ENCODE results near the gene RFTN1. TPM values are rescaled to one million over a fixed set of nuclear protein-coding genes. Genes with fewer than 3 reads are reported as not detected.

Gene RFTN1
- total and polyA plus RNA-seq, 10 of the 15 experiments (the other 5 are each of a cell fraction or from before 2014, with no cell fraction given), result 20.6 to 213 (median 147) TPM

DNA sequence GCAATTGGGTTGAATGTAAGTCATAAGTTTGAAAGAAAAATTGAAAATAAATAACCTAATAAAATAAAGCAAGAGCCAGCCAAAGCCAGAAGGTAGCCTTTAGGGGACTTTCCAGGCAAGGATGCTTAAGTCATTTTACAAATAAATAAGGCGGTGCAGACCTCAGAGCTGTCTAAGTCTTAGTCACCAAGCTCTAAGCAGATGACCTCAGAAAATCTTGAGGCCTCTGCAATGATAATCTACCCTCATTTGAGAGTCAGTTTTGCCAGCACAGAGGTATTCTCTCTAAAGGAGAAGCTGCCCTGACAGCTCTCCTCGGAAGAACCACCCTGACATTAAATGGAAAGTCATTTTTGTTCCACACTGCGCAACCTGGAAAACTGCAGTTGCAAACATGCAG, 134.6 kb downstream of the RFTN1 start:
- intact Hi-C loops (cut with micrococcal nuclease; ENCODE audit: unreplicated experiment), result no loop called here
- ChIA-PET SMC1A (ENCODE audit: uncharacterized antibody, unreplicated experiment) (interaction anchor here (0.8 to 9.9 kb wide), 22 partner anchors 8 to 812 kb away, joined by 3 to 125 read pairs (median 7); partner anchors contain the start of gene RFTN1), POLR2A (interaction anchor here (0.6 to 3.6 kb wide), 17 partner anchors 9 to 817 kb away, joined by 3 to 16 read pairs (median 6); partner anchors contain the start of gene RFTN1), CTCF (interaction anchor here (0.7 to 1.9 kb wide), 10 partner anchors 12 to 150 kb away, joined by 3 to 6 read pairs (median 5); no protein-coding TSS in a partner anchor), RAD21 (ENCODE audit: unreplicated experiment) (interaction anchor here (0.5 to 3.7 kb wide), 26 partner anchors 9 to 142 kb away, joined by 3 to 27 read pairs (median 5); no protein-coding TSS in a partner anchor)
- H3K9ac ChIP-seq (ENCODE audit: control insufficient read depth, insufficient read depth, low read length), result peak overlapping the region; percentile 43; the same call in 1 of the 2 replicates
- DNase-seq (ENCODE audit: low read depth, low spot score) (no peak), ATAC-seq (peak; percentile 70), FAIRE-seq (no peak)
- H3K79me2 ChIP-seq (ENCODE audit: control insufficient read depth, insufficient read depth, low read length), result peaks cover 51% of the 10 kb centered on the region
- H3K9me3 ChIP-seq (replicated peaks; ENCODE audit: control insufficient read depth, insufficient read depth, low read length), result peaks cover 9% of the 10 kb centered on the region
- no peaks in the 10 kb centered on the region for H3K27me3 ChIP-seq (replicated peaks in 1 of 2; ENCODE audit: control insufficient read depth in 2 of 2, insufficient read depth in 2 of 2, low read length in 1 of 2)
- H2AFZ ChIP-seq (ENCODE audit: control insufficient read depth, low read depth, low read length), result no peak overlapping the region
- in situ Hi-C loops (cut with MboI), result loop anchor here (10.0 kb wide), 1 partner anchor 574 kb away; no protein-coding TSS in a partner anchor
- peak overlapping the region; percentile 88 for H3K27ac ChIP-seq (ENCODE audit: control insufficient read depth, insufficient read depth)
- WGBS (ENCODE audit: insufficient coverage, insufficient replicate concordance, low lambda C conversion rate, missing lambda C conversion rate), result 2% methylated on average over 3 of the region's 3 CpGs
- H3K4me1 ChIP-seq (ENCODE audit: control insufficient read depth, insufficient read depth, low read length), result peaks cover 93% of the 10 kb centered on the region
- H4K20me1 ChIP-seq (ENCODE audit: control insufficient read depth, insufficient read depth), result no peaks in the 10 kb centered on the region
- peaks cover 19 to 26% of the 10 kb centered on the region in 2 experiments for H3K36me3 ChIP-seq (ENCODE audit: control insufficient read depth in 2 of 2, insufficient read depth in 2 of 2, low read length in 1 of 2)
- no peak overlapping the region for H3K4me3 ChIP-seq
- H3K4me2 ChIP-seq (ENCODE audit: control insufficient read depth, insufficient read depth), result peak overlapping the region; percentile 67
- BruUV-seq (replicated peaks), result no TSS peak
- TF ChIP-seq ZNF24 (IDR thresholded peaks at IDR 0.05) (peak; percentile 61; the same call in 1 of the 2 replicates), BCL11A (IDR thresholded peaks at IDR 0.05; ENCODE audit: low read depth, low read length) (peak; percentile 86; the same call in 1 of the 2 replicates), RUNX3 (IDR thresholded peaks at IDR 0.05; ENCODE audit: low read length) (peak; percentile 94), NBN (IDR thresholded peaks at IDR 0.05) (peak; percentile 25; the same call in 1 of the 2 replicates), MTA2 (IDR thresholded peaks at IDR 0.05; ENCODE audit: low read depth) (peak; percentile 82), EED (IDR thresholded peaks at IDR 0.05; ENCODE audit: low read depth) (peak; percentile 14; the same call in 1 of the 2 replicates), DPF2 (IDR thresholded peaks at IDR 0.05) (peak; percentile 60; the same call in 1 of the 2 replicates), ZBED1 (IDR thresholded peaks at IDR 0.05; ENCODE audit: borderline replicate concordance) (peak; percentile 73; the same call in 1 of the 2 replicates), NRF1 (conservative IDR thresholded peaks at IDR 0.05; ENCODE audit: low read depth, low read length) (no peak), STAT3 (IDR thresholded peaks at IDR 0.05; ENCODE audit: low read depth, low read length) (no peak), PAX5 (IDR thresholded peaks at IDR 0.05; ENCODE audit: borderline replicate concordance, low read depth, low read length) (peak; percentile 41; the same call in 1 of the 2 replicates), LARP7 (IDR thresholded peaks at IDR 0.05) (no peak), CREM (IDR thresholded peaks at IDR 0.05; ENCODE audit: low read depth) (peak; percentile 87), IKZF2 (IDR thresholded peaks at IDR 0.05) (peak in 1 of 2 experiments; percentile 34; a peak in 1 of 4 replicates), SIN3A (IDR thresholded peaks at IDR 0.05; ENCODE audit: low read depth, low read length) (no peak), ZNF384 (IDR thresholded peaks at IDR 0.05; ENCODE audit: borderline replicate concordance, low read depth, low read length) (no peak), EP300 (IDR thresholded peaks at IDR 0.05; ENCODE audit: borderline replicate concordance in 1 of 2, control insufficient read depth in 1 of 2, low read depth in 2 of 2, low read length in 2 of 2) (peak in 1 of 2 experiments; percentile 82; a peak in 2 of 4 replicates), EZH2 (IDR thresholded peaks at IDR 0.05; ENCODE audit: borderline replicate concordance, control insufficient read depth, low read depth, low read length) (no peak), BRCA1 (IDR thresholded peaks at IDR 0.05; ENCODE audit: low read depth, low read length) (no peak), SIX5 (IDR thresholded peaks at IDR 0.05; ENCODE audit: low read depth, low read length, severe bottlenecking) (peak; percentile 6)
- TF ChIP-seq, protein P1, sequence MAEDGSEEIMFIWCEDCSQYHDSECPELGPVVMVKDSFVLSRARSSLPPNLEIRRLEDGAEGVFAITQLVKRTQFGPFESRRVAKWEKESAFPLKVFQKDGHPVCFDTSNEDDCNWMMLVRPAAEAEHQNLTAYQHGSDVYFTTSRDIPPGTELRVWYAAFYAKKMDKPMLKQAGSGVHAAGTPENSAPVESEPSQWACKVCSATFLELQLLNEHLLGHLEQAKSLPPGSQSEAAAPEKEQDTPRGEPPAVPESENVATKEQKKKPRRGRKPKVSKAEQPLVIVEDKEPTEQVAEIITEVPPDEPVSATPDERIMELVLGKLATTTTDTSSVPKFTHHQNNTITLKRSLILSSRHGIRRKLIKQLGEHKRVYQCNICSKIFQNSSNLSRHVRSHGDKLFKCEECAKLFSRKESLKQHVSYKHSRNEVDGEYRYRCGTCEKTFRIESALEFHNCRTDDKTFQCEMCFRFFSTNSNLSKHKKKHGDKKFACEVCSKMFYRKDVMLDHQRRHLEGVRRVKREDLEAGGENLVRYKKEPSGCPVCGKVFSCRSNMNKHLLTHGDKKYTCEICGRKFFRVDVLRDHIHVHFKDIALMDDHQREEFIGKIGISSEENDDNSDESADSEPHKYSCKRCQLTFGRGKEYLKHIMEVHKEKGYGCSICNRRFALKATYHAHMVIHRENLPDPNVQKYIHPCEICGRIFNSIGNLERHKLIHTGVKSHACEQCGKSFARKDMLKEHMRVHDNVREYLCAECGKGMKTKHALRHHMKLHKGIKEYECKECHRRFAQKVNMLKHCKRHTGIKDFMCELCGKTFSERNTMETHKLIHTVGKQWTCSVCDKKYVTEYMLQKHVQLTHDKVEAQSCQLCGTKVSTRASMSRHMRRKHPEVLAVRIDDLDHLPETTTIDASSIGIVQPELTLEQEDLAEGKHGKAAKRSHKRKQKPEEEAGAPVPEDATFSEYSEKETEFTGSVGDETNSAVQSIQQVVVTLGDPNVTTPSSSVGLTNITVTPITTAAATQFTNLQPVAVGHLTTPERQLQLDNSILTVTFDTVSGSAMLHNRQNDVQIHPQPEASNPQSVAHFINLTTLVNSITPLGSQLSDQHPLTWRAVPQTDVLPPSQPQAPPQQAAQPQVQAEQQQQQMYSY (CRISPR knock-in tag; IDR thresholded peaks at IDR 0.05), result no peak
- TF ChIP-seq, protein P2, sequence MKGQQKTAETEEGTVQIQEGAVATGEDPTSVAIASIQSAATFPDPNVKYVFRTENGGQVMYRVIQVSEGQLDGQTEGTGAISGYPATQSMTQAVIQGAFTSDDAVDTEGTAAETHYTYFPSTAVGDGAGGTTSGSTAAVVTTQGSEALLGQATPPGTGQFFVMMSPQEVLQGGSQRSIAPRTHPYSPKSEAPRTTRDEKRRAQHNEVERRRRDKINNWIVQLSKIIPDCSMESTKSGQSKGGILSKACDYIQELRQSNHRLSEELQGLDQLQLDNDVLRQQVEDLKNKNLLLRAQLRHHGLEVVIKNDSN (IDR thresholded peaks at IDR 0.05; ENCODE audit: borderline replicate concordance, extremely low read length, insufficient read depth, low read depth, low read length), result no peak
